IMR-90 (cell line): Measurements from ENCODE around the gene ATP11A. TPM values are rescaled to one million over a fixed set of nuclear protein-coding genes. Genes with fewer than 3 reads are reported as not detected.

Experiments used
- ATAC-seq: fragments of 200-7000 bp; cut with Tn5 transposase; 2 replicates; pipeline ENCODE4 v1.9.1; 2020; ENCODE audit warnings: low read depth, mild to moderate bottlenecking, moderate library complexity
- BruUV-seq: library from RNA; stranded (reverse); fragments of 400-500 nt; replicated peaks from 2 replicates; lab custom pipeline; 2021; lab: Mats Ljungman, UMichigan
- CTCF ChIA-PET: fragments of 300-600 bp; formaldehyde crosslinking; extraction: SDS; loops from one replicate; lab custom pipeline; 2021; ENCODE audit warnings: antibody characterized with exemption; lab: Yijun Ruan, JAX
- POLR2A ChIA-PET: fragments of 300-600 bp; sonication (Branson Sonifier 250); formaldehyde crosslinking; loops from one replicate; lab custom pipeline; 2022; ENCODE audit warnings: antibody characterized with exemption; ENCODE audit not compliant: unreplicated experiment; lab: Charles Lee
- DNase-seq: peaks from one replicate; pipeline ENCODE4 v3.0.0; 2013
- H2AFZ ChIP-seq: replicated peaks from 2 replicates; pipeline ENCODE3; 2013; ENCODE audit warnings: low read length, mild to moderate bottlenecking; ENCODE audit not compliant: poor library complexity
- H2AK5ac ChIP-seq: 2 replicates; pipeline ENCODE4 v1.6.1; 2013; ENCODE audit warnings: low read depth, low read length, inconsistent platforms
- H2AK9ac ChIP-seq: replicated peaks from 2 replicates; pipeline ENCODE3; 2013; ENCODE audit warnings: mild to moderate bottlenecking, low read depth, low read length, moderate library complexity; ENCODE audit not compliant: poor library complexity
- H2BK120ac ChIP-seq: 2 replicates; pipeline ENCODE4 v1.6.1; 2013; ENCODE audit warnings: low read depth, low read length, inconsistent platforms
- H2BK15ac ChIP-seq: 3 replicates; pipeline ENCODE4 v1.6.1; 2013; ENCODE audit warnings: low read depth, low read length, inconsistent platforms
- H2BK20ac ChIP-seq: 2 replicates; pipeline ENCODE4 v1.6.1; 2013; ENCODE audit warnings: low read depth, mild to moderate bottlenecking, inconsistent platforms, low read length, moderate library complexity
- H2BK5ac ChIP-seq: 2 replicates; pipeline ENCODE4 v1.6.1; 2013; ENCODE audit warnings: mild to moderate bottlenecking, low read depth, low read length, inconsistent platforms; ENCODE audit not compliant: poor library complexity, severe bottlenecking
- H3K14ac ChIP-seq: replicated peaks from 2 replicates; pipeline ENCODE4 v1.6.1; 2013; ENCODE audit warnings: low read depth, low read length, inconsistent platforms
- H3K18ac ChIP-seq: 2 replicates; pipeline ENCODE4 v1.6.1; 2013; ENCODE audit warnings: low read depth, low read length, control low read depth
- H3K23ac ChIP-seq: 2 replicates; pipeline ENCODE4 v1.6.1; 2013; ENCODE audit warnings: low read depth, low read length, inconsistent platforms
- H3K27ac ChIP-seq: 2 replicates; pipeline ENCODE4 v1.5.1; 2013; ENCODE audit warnings: mild to moderate bottlenecking, control low read depth, low read length; ENCODE audit not compliant: insufficient read depth
- H3K27me3 ChIP-seq: 2 replicates; pipeline ENCODE4 v1.6.1; 2013; ENCODE audit warnings: low read length; ENCODE audit not compliant: control insufficient read depth, insufficient read depth
- H3K36me3 ChIP-seq: 2 replicates; pipeline ENCODE4 v1.6.1; 2013; ENCODE audit warnings: low read length, mixed read lengths; ENCODE audit not compliant: control insufficient read depth, insufficient read depth
- H3K4ac ChIP-seq: 2 replicates; pipeline ENCODE4 v1.6.1; 2013; ENCODE audit warnings: low read depth, low read length, inconsistent platforms
- H3K4me1 ChIP-seq: 2 replicates; pipeline ENCODE4 v1.6.1; 2013; ENCODE audit warnings: low read length, mixed read lengths; ENCODE audit not compliant: control insufficient read depth, insufficient read depth
- H3K4me2 ChIP-seq: 2 replicates; pipeline ENCODE4 v1.6.1; 2013; ENCODE audit warnings: low read depth, mild to moderate bottlenecking, control low read depth, low read length, moderate library complexity
- H3K4me3 ChIP-seq: 2 replicates; pipeline ENCODE4 v1.5.1; 2013; ENCODE audit warnings: low read depth, mild to moderate bottlenecking, control low read depth, low read length, moderate library complexity; ENCODE audit not compliant: insufficient read depth
- H3K56ac ChIP-seq: 2 replicates; pipeline ENCODE4 v1.6.1; 2013; ENCODE audit warnings: low read length, inconsistent platforms; ENCODE audit not compliant: insufficient read depth; ENCODE audit errors: extremely low read depth
- H3K79me1 ChIP-seq, 2 experiments: 2 replicates each; pipeline ENCODE4 v1.6.1; 2013; ENCODE audit warnings: low read length in 2 of 2, inconsistent platforms in 1 of 2, low read depth in 1 of 2
- H3K9ac ChIP-seq: 2 replicates; pipeline ENCODE4 v1.6.1; 2013; ENCODE audit warnings: low read depth, low read length, control low read depth
- H3K9me1 ChIP-seq: 2 replicates; pipeline ENCODE4 v1.6.1; 2013; ENCODE audit warnings: low read length, inconsistent platforms; ENCODE audit not compliant: insufficient read depth
- H3K9me3 ChIP-seq: 2 replicates; pipeline ENCODE4 v1.6.1; 2013; ENCODE audit warnings: low read length; ENCODE audit not compliant: control insufficient read depth, insufficient read depth
- H4K20me1 ChIP-seq: 2 replicates; pipeline ENCODE4 v1.6.1; 2013; ENCODE audit warnings: low read length, inconsistent platforms; ENCODE audit not compliant: insufficient read depth
- H4K5ac ChIP-seq: 2 replicates; pipeline ENCODE4 v1.6.1; 2013; ENCODE audit warnings: mild to moderate bottlenecking, low read depth, low read length, control low read depth
- H4K8ac ChIP-seq, 2 experiments: 2 replicates each; pipeline ENCODE4 v1.6.1; 2013; ENCODE audit warnings: low read depth in 2 of 2, low read length in 2 of 2, control low read depth in 1 of 2, inconsistent platforms in 1 of 2
- H4K91ac ChIP-seq: 2 replicates; pipeline ENCODE4 v1.6.1; 2013; ENCODE audit warnings: low read depth, low read length, inconsistent platforms; ENCODE audit not compliant: insufficient read depth
- CEBPB ChIP-seq: IDR thresholded peaks from 2 replicates; pipeline ENCODE4 v1.6.1; 2012; ENCODE audit warnings: low read depth, low read length, improper control_type of control experiment
- CTCF ChIP-seq: conservative IDR thresholded peaks from 2 replicates; pipeline ENCODE4 v1.5.1; 2012; ENCODE audit warnings: mild to moderate bottlenecking, low read depth, low read length, improper control_type of control experiment
- MAFK ChIP-seq: IDR thresholded peaks from 2 replicates; pipeline ENCODE4 v1.6.1; 2012; ENCODE audit warnings: low read depth, low read length, improper control_type of control experiment
- MAZ ChIP-seq: IDR thresholded peaks from 2 replicates; pipeline ENCODE4 v1.6.1; 2012; ENCODE audit warnings: low read depth, mild to moderate bottlenecking, low read length, improper control_type of control experiment, moderate library complexity, borderline replicate concordance
- MXI1 ChIP-seq: IDR thresholded peaks from 2 replicates; pipeline ENCODE4 v1.6.1; 2012; ENCODE audit warnings: low read depth, mild to moderate bottlenecking, low read length, moderate library complexity, borderline replicate concordance
- POLR2A ChIP-seq: IDR thresholded peaks from 2 replicates; pipeline ENCODE4 v1.6.1; 2012; ENCODE audit warnings: mild to moderate bottlenecking, low read depth, low read length
- RCOR1 ChIP-seq: IDR thresholded peaks from 2 replicates; pipeline ENCODE4 v1.6.1; 2012; ENCODE audit warnings: mild to moderate bottlenecking, low read length, improper control_type of control experiment; ENCODE audit not compliant: insufficient replicate concordance
- RFX5 ChIP-seq: IDR thresholded peaks from 2 replicates; pipeline ENCODE4 v1.8.0; 2012; ENCODE audit warnings: low read depth, mild to moderate bottlenecking, low read length, moderate library complexity
- USF2 ChIP-seq: fragments of 150-350 bp; IDR thresholded peaks from 2 replicates; pipeline ENCODE4 v1.6.1; 2017; ENCODE audit warnings: mild to moderate bottlenecking, antibody characterized with exemption, low read length, low read depth
- WGBS, 2 experiments: methylation state at CpG; one replicate each; pipeline versions ENCODE4 v1.1.5 to v1.1.7; 2013; ENCODE audit warnings: missing lambda C conversion rate in 2 of 2; ENCODE audit not compliant: insufficient read length in 1 of 2; ENCODE audit errors: extremely low coverage in 2 of 2; 5-methylcytosine and 5-hydroxymethylcytosine counted together
- dilution Hi-C: fragments of 300-500 bp; cut with HindIII; formaldehyde crosslinking; loops from one replicate; pipeline ENCODE4 v1.14.3; 2018; ENCODE audit warnings: low sequenced_read_pairs; ENCODE audit not compliant: unreplicated experiment
- in situ Hi-C: fragments of 300-500 bp; cut with MboI; formaldehyde crosslinking; loops from 3 replicates; pipeline ENCODE4 v1.14.3; 2019; ENCODE audit warnings: low sequenced_read_pairs, inconsistent platforms, mixed read lengths
- intact Hi-C: fragments of 100-400 bp; cut with micrococcal nuclease; formaldehyde crosslinking; loops from 2 replicates; pipeline ENCODE4 v1.10.0; 2022
- polyA plus RNA-seq, 3 experiments: library from polyadenylated mRNA; depleted of rRNA; stranded (reverse); fragments of >200 nt; gene quantifications; 2 replicates each; pipeline ENCODE4 v1.2.3, GENCODE V29; 2012; ENCODE audit warnings: low replicate concordance in 1 of 3
- total RNA-seq: library from RNA; depleted of rRNA; stranded (reverse); fragments of >200 nt; gene quantifications from 2 replicates; pipeline ENCODE4 v1.2.3, GENCODE V29; 2012

Gene ATP11A
- total and polyA plus RNA-seq, 2 of the 4 experiments (the other 2 are of a cell fraction): 8.4 to 12.0 TPM

- peaks cover 3% of the 10 kb centered on the region; the same call in 1 of the 2 replicates for H3K4me1 ChIP-seq
- H3K9me1 ChIP-seq: peaks cover 9% of the 10 kb centered on the region
- peak overlapping the region; percentile 23 for H2AK9ac ChIP-seq
- H3K4me3 ChIP-seq: no peak overlapping the region
- no peak overlapping the region for H2BK5ac ChIP-seq
- H2AFZ ChIP-seq: no peak overlapping the region
- no peak overlapping the region for H2BK15ac ChIP-seq
- intact Hi-C loops (no loop called here), dilution Hi-C loops (no loop called here), in situ Hi-C loops (no loop called here)
- H2BK120ac ChIP-seq: no peak overlapping the region
- no TSS peak for BruUV-seq
- no peak overlapping the region for H3K4ac ChIP-seq
- TF ChIP-seq USF2 (no peak), MXI1 (no peak), CEBPB (no peak), CTCF (no peak), MAZ (no peak), RCOR1 (no peak), POLR2A (no peak), MAFK (no peak), RFX5 (no peak)
- H3K56ac ChIP-seq: no peak overlapping the region
- H3K14ac ChIP-seq: no peak overlapping the region
- H2AK5ac ChIP-seq: no peak overlapping the region
- no peak overlapping the region for H3K23ac ChIP-seq
- ChIA-PET CTCF (no interaction called here), POLR2A (no interaction called here)
- H3K27me3 ChIP-seq: no peaks in the 10 kb centered on the region
- H3K4me2 ChIP-seq: no peak overlapping the region
- no peak overlapping the region for H4K5ac ChIP-seq
- WGBS, 2 experiments: 89% methylated on average over 19 of the region's 34 CpGs; no CpG with 5 or more reads in 1 of the 2 experiments
- H3K9me3 ChIP-seq: no peaks in the 10 kb centered on the region
- H2BK20ac ChIP-seq: no peak overlapping the region
- no peak overlapping the region for H4K8ac ChIP-seq
- peaks cover 27% of the 10 kb centered on the region for H3K36me3 ChIP-seq
- H3K79me1 ChIP-seq: no peaks in the 10 kb centered on the region
- H3K27ac ChIP-seq: no peak overlapping the region
- ATAC-seq (no peak), DNase-seq (no peak)
- H4K91ac ChIP-seq: no peak overlapping the region
- no peaks in the 10 kb centered on the region; the same call in 1 of the 2 replicates for H4K20me1 ChIP-seq
- H3K9ac ChIP-seq: no peak overlapping the region
- H3K18ac ChIP-seq: no peak overlapping the region
These were observed 192.8 kb downstream of the ATP11A start for GRCh38 chr13:112882555-112883024.
